HG03565 (cell line): Measurements from ENCODE around the gene FOXO6.

Experiments used
- ATAC-seq: cut with Tn5 transposase; IDR thresholded peaks from one replicate; pipeline ENCODE4 v1.9.1; 2021; ENCODE audit warnings: mild to moderate bottlenecking, moderate library complexity; ENCODE audit not compliant: unreplicated experiment

FOXO6 gene

DNA sequence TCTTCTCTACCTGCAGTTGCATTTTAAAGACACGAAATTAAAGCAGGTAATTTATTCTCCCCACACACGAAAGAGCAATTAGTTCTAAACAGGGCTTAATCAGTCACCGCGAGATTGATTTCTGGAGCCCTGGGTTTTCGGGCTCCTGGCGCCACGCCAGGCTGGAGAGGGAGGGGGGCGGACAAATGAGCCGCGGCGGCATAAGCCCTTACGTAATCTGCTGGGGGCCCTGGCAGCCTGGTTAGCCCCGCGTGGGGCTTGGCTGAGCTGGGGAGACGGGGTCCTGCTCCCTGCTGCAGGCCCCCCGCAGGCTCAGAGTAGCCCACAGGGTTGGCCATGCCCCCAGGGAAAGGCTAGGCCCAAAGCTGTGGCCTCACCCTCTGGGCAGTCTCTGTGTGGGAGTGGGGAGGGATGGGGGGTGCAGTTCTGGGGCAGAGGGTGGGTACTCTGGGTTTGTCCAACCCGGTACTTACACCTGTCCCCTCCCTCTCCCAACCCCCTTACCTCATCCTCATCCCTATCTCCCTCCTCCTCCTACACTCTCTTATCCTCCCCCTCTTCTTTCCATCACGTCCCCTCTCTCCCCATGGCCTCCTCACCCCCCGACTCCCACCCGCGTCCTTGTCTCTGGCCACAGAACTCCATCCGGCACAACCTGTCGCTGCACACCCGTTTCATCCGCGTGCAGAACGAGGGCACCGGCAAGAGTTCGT, 19.9 kb downstream of the FOXO6 start:
- ATAC-seq, result no peak

DNA sequence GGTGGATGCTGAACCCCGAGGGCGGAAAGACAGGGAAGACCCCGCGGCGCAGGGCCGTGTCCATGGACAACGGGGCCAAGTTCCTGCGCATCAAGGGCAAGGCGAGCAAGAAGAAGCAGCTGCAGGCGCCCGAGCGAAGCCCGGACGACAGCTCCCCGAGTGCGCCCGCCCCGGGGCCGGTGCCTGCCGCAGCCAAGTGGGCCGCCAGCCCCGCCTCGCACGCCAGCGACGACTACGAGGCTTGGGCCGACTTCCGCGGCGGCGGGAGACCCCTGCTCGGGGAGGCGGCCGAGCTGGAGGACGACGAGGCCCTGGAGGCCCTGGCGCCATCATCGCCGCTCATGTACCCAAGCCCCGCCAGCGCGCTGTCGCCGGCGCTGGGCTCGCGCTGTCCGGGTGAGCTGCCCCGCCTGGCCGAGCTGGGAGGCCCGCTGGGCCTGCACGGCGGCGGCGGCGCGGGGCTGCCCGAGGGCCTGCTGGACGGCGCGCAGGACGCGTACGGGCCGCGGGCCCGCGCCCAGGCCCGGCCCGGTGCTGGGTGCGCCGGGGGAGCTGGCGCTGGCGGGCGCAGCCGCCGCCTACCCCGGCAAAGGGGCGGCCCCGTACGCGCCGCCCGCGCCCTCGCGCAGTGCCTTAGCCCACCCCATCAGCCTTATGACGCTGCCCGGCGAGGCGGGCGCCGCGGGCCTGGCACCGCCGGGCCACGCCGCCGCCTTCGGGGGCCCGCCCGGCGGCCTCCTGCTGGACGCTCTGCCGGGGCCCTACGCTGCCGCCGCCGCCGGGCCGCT, 20.7 kb downstream of the FOXO6 start:
- no peak for ATAC-seq

DNA sequence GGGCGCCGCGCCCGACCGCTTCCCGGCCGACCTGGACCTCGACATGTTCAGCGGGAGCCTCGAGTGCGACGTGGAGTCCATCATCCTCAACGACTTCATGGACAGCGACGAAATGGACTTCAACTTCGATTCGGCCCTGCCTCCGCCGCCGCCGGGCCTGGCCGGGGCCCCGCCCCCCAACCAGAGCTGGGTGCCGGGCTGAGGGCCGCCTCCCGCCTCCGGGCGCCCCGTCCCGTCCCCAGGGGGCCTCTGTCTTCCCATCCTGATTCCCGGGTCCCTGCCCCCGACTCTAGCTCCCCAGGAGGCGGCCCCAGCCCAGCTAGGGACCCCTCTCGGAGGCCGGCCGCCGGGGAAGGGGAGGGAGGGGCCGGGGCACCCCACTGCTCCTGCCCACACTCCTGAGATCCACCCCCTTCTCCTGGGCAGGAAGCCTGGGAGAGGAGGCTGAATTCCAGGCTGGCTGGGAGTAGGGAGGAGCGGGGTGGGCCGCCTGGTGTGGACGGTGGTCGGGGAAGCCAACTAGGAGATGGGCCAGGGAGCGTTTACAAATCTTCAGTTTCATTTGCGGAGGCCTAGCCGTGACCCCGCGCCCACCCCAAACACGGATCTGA, 21.4 kb downstream of the FOXO6 start:
- no peak for ATAC-seq

DNA sequence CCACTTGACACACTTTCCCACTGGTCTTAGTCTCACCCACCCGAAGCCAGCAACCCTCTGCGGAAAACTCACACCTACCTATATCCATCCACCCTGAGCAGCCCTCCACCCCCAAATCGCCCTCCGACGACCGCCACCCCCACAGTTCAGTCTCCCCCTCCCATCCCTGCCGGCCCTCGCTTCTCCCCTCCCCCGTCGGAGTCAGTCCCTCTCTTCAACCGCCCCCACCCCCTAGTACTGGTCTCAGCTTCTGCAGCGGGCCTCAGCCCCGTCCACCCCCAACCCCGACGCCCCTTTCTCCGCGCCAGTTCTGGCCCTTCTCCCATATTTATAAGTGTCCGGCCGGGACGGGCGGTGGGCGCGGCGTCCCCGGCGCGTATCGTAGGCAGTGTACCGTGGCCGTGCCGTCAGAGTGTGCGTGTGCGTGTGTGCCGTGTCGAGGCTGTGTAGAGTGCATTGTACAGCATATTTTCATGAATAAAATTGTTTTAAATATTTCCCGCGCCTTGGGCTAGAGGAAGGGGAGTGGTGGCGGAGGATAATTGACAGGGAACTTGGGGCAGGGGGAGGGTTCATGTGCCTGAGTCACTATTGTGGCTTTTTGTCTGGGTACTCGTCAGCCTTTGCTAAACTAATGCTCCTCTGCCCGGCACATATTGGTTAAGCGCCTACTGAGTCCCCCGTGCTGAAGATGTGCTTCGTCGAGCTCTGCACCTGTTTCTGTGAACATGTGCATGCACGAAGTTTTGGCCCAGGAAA, 22.0 kb downstream of the FOXO6 start:
- no peak for ATAC-seq

DNA sequence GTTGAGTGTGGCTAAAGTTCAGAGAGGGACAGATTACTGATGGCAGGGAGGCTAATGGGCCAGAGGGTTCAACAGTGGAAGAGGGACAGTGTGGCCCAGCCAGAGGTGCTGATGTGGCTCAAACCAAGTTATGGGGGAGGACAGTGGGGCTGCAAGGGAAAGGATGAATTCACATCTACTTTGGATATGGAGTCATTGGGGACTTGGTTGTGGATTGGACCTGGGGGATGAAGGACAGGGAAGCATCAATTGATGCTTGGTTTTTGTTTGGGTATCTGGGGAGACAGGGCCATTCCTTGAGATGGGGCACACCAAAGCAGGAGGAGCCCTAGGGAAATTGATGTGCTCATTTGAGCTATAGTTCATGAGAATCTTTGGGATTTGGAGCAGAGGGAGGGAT, 23.3 kb downstream of the FOXO6 start:
- no peak for ATAC-seq

DNA sequence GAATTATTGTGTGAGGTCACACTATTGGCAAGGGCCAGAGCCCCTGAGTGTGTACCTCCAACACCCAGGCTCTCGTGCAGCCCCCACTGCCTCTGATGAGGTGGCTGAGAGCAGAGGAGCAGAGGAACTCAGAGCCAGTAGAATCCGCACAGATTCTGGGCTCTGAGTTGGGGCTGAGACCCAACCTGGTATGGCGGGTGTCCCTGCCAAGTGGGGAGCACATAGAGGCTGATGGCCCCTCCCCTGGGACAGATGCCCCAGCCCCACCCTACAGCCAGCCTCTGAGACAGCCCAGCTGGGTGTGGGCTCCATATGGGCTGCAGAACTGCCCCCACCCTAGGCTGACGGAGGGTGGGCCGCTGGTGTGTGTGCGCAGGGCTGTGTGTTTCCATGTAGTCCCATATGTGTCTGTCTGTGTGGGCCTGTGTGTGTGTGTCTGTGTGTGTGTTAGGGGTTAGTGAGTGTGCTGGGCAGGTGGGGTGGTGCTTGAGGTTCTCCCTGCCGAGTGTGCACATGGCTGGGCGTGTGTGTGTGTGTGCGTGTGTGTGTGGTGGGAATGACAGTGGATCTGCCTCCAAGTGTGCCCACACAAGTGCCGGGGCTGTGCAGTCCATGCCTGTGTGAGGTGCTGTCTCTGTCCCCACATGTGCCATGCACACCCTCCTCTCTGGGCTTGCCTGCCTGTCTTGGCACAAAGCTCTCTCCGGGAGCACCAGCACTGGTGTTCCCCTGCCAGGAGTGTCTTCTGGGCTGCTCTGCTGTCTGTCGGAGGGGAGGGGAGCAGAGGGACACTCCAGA, 24.4 kb downstream of the FOXO6 start:
- no peak for ATAC-seq

DNA sequence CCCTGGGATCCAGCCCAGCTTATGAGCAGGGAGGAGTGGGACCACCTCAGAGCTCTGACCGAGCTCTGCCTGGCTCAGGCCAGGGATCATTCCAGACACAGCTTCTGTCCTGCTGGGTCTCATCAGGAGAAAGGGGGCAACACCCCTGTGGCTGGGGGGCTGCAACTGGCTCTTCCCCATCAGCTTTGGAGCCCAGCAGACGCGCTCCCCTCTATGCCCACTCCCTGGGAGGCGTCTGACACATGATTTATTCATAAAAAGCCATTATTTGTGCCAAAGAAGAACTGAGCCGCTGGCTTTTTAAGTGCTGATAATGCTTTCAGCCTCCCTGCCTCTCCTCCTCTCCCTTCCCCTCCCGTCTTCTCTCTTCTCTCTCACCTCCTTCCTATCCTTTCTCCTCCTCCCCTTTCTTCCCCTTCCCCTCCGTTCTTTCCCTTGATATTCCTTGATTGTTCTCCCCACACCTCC, 25.0 kb downstream of the FOXO6 start:
- ATAC-seq, result no peak

DNA sequence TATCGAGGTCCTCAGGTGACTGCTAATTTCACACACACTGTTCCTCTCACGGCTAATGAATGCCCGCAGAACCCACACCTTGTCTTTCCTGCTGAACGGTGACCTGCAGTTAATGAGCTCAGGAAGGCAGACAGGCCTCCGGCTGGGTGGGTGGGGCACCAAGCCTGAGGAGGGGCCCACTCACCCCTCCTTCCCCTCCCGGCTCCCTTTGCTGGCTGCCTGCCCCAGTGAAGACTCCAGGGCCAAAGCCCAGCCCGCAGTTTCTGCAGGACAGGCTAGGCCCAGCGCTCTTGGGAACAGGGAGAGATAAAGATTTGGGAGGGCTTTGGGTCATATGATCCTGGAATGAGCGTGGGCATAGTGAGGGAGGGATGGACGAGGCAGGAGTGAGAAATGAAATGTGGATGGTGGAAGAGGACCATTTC, 26.4 kb downstream of the FOXO6 start:
- ATAC-seq, result no peak

DNA sequence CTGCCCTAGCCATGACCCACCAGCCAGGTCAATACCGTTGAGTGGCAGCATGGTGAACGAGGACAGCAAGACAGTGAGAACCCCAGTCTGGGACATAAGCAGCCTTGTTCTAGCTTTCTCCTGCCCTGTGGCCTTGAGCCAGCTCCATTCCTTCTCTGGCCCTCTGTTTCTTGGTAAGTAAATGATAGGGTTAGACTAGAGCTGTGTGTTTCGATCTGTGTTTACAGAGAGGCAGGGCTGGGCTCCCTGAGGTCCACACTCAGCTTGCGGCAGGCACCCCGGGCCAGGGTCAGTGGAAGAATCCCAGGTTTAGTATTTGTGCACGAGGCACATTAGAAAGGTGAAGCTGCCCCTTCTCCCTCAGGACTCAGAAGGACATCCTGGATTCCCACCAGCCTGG, 27.3 kb downstream of the FOXO6 start:
- no peak for ATAC-seq

DNA sequence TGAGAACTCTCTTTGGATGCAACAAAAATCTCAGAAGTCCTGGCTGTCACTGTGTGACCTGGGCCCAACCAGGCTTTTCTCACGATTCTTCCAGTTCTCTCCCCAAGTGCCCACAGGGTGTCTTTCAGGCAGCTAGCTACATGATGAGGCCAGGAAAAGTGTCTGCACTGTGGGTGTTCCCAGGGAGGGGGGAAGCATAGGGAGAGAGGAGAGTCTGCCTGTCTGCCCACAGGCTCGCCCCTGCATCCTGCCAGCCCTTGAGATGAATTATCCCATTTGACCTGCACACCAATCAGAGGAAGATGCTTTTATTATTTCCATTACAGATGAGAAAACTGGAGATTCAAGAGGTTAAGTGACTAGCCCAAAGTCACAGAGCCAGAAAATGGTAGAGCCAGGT, 27.8 kb downstream of the FOXO6 start:
- no peak for ATAC-seq

DNA sequence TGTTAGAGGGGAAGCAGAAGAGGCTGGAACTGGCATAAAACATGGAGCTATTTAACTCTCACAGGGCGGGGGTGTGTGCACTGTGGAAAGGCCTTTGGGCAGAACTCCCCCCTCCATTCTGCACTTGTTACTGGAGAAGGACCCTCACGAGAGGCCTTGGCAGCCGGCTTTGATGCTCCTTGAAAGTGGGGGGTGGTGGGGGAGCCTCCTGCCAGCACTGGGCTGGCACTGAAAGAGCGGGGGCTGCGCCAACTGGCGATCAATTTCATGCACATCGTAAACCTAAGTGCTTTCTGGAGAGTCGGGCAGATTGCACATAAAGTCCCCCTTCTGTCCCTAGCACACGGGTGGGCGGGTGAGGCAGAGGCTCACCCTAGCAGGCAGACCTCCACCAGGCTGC, 28.9 kb downstream of the FOXO6 start:
- ATAC-seq, result no peak

DNA sequence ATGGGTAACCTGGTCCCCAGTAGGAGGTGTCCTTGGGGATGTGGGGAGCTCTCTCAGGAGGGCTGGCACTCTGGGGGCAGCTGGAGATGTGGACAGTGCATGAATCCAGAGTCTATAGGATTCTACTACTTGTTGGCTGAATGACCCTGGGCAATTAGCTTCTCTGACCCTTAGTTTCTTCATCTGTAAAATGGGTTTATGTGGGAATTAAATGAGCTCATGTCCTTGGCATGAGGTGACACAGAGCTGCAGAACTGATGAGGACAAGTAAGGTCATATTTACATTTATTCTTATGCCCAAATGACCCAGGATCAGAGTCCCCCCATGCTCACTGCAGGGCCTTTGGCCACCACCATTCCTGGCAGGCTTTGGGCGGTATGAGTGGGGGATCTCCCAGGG, 29.3 kb downstream of the FOXO6 start:
- no peak for ATAC-seq

DNA sequence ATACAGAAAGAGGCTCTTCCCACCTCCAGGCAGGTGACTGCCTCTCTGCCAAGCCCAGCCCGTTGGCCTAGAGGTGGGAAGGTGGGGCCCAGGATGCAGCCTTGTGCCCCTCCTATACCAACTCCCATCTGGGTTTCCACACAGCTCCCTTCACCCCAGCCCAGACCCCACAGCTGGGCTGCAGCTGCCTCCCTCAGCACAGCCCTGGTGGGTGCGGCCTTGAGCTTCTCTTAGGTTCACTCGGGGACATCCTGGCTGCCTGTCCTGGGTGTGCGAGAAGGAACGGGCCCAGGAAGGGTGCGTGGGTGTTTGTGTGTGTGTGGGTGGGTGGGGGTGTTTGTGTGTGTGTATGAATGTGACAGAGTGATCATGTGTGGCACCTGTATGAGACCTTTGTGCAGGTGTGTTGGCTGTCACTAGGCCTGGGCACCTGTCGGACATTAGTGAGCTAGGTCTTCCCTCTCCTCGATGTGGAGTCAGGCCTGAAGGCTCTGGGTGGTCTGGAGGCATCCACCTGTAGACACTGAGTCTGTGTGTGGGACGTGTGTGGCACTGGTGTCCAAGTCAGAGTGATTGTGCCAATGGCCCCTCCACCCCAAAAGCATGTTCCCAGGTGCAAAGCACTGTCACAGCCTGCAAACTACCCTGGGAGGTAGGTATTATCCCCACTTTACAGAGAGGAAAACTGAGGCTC, 30.7 kb downstream of the FOXO6 start:
- ATAC-seq, result no peak

DNA sequence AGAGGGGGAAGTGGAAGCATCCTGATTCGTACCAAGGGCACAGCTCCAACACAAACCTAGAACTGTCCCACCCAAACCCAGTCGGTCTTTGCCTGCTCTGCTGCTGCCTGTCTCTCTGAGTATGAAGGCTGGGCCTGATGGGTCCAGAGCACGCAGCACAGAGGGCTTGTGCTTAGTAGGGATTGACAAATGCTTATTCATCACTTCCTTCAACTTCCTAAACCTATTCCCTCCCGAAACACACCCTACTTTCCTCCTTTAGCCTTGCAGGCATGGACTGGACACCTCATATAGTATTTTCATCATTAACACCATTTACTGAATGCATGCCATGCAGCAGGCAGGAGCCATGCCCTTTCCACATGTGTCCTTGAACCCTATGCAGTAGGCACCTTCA, 31.3 kb downstream of the FOXO6 start:
- no peak for ATAC-seq

DNA sequence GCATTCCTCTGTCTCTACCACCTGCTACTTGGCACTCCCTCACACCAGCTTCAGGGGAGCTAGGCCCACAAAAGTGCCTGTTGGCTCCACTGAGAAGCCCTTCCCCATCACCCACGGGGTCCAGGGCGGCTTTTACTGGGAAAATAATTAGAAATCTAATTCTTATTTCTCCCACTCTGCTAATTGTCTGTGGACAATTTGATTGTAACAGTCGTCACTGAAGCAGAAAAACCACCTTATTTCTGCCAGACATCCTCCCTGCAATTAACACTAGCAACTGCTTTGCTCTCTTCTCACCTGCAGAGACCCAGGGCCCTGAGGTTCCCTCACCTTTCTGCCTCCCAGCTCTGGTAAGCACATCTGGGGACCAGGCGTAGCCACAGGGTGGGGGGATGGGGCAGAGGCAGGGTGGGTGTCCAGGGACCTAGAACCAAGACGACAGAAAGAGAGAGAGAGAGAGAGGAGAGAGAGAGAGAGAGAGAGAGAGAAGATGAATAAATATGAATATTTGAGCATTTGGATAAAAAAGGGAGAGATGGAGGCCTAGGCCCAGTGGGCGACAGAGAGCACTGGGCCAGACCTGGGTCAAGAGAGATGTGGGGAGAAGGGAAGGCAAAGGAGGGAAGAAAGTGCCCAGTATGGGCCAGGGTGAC, 32.6 kb downstream of the FOXO6 start:
- ATAC-seq, result no peak

DNA sequence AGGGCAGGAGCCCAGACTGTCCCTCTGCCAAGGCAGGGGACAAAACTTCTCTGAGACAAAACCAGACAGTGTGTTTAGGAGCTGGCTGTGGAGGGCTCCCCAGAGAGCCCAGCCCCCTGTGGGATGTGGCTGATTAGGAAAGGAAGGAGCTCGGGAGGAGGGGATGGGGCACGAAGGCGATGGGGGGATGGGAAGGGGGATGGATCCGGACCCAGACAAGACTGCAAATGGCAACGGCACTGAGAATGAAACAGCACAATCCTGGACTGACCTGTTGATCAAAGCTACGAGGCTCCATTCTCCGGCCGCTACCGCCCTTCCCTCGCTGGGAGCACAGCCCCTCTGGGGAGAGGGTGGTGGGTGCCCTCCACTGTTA, 33.1 kb downstream of the FOXO6 start:
- ATAC-seq, result no peak

DNA sequence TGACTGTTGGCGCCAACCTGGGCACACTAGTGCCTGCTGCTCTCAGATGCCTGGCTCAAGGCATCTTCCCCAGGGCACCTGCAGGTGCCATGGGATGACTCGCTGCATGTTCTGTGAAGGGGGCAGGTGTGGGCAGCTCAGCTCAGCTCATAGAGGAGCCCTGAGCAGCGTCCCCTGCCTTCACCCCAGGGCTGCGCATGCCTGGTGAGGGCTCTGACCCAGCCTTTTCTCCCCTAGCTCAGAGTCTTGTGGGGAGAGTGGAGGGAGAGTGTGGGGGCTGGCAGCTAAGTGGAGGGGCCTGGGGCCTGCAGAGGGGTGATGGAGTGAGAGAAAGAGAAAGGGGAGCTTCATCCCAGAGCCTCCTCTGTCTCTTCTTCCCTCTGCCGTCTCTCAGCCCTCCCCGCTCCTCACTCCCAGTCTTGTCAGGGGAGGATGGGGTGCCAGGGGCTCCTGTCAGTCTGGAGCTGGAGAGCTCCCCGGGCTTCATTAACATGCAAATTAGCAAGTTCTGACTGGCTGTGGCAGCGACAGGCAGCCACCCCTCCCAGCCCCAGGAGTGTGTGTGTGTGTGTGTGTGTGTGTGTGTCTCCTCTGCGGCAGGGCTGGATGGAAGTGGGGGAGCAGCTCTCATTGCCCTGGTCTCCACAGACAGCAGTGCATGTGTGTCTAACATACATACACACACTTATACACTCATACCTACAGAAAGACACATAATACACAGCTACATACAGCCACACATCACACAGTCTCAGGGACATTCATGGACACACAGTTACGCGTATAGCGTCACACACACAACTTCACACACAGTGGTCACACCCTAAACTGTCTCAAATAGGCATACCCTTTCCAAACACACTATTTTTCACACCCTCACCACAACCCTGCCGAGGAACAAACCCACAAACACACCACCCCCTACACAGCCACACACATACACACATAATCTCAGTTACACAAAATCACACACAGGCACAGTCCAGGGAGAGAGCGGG, 34.0 kb downstream of the FOXO6 start:
- ATAC-seq, result no peak

DNA sequence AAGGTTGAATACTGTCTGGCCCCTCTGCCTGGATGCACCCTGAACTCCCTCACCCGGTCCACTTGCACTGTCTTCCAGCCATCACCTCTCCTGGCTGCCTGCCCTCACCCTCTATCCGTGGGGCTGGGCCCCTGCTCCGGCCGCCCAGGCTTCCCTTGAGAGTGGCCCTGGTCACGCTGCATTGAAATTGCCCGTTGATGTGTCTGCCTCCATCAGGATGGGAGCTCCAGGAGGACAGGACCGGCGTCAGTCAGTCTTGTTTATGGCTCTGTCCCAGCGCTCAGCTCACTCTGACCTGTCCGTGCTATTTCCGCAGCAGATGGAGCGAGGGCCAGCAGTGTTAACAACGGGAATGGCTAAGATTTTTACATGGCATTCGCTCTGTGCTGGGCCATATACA, 34.9 kb downstream of the FOXO6 start:
- no peak for ATAC-seq
